ENCODE results near the gene IL17REL. TPM values are rescaled to one million over a fixed set of nuclear protein-coding genes. Genes with fewer than 3 reads are reported as not detected.

Gene IL17REL
- total and polyA plus RNA-seq, 4 donors = 0.02 to 0.51 (median 0.19) TPM; not detected in 1

GRCh38 chr22:50048836-50049235, 36.3 kb upstream of the IL17REL start:
- TF ChIP-seq, protein P1, sequence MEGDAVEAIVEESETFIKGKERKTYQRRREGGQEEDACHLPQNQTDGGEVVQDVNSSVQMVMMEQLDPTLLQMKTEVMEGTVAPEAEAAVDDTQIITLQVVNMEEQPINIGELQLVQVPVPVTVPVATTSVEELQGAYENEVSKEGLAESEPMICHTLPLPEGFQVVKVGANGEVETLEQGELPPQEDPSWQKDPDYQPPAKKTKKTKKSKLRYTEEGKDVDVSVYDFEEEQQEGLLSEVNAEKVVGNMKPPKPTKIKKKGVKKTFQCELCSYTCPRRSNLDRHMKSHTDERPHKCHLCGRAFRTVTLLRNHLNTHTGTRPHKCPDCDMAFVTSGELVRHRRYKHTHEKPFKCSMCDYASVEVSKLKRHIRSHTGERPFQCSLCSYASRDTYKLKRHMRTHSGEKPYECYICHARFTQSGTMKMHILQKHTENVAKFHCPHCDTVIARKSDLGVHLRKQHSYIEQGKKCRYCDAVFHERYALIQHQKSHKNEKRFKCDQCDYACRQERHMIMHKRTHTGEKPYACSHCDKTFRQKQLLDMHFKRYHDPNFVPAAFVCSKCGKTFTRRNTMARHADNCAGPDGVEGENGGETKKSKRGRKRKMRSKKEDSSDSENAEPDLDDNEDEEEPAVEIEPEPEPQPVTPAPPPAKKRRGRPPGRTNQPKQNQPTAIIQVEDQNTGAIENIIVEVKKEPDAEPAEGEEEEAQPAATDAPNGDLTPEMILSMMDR (IDR thresholded peaks at IDR 0.05; ENCODE audit: control extremely low read depth, extremely low read depth) = no peak
- Histone ChIP-seq H3K4me3 (no peak overlapping the region), H3K27ac (ENCODE audit: low read depth in 1 of 2, low read length in 1 of 2) (no peak overlapping the region), H3K9ac (ENCODE audit: insufficient read depth in 1 of 2, low read length in 2 of 2) (no peak overlapping the region), H3K36me3 (ENCODE audit: control insufficient read depth in 4 of 4, insufficient read depth in 4 of 4, low read length in 4 of 4) (no peaks in the 10 kb centered on the region), H3K9me3 (ENCODE audit: control insufficient read depth in 4 of 4, insufficient read depth in 3 of 4, low read length in 3 of 4) (peaks cover 0 to 5% (median 0%) of the 10 kb centered on the region in 4 donors), H3K4me1 (ENCODE audit: control insufficient read depth in 5 of 5, insufficient read depth in 5 of 5, low read length in 5 of 5) (no peaks in the 10 kb centered on the region), H3K27me3 (ENCODE audit: control insufficient read depth in 3 of 3, insufficient read depth in 3 of 3, low read length in 2 of 3) (peaks cover 0 to 8% (median 0%) of the 10 kb centered on the region in 3 donors)
- DNase-seq (no peak), ATAC-seq (ENCODE audit: insufficient read depth, low FRiP score) (no peak)
- 89 to 92% methylated on average over 17 of the region's 17 CpGs for WGBS, 2 donors

- Histone ChIP-seq H3K9ac (ENCODE audit: insufficient read depth in 1 of 2, low read length in 2 of 2) (no peak overlapping the region), H3K9me3 (ENCODE audit: control insufficient read depth in 4 of 4, insufficient read depth in 3 of 4, low read length in 3 of 4) (peaks cover 0 to 1% (median 0%) of the 10 kb centered on the region in 4 donors), H3K27me3 (ENCODE audit: control insufficient read depth in 3 of 3, insufficient read depth in 3 of 3, low read length in 2 of 3) (peaks cover 0 to 8% (median 3%) of the 10 kb centered on the region in 3 donors), H3K4me1 (ENCODE audit: control insufficient read depth in 5 of 5, insufficient read depth in 5 of 5, low read length in 5 of 5) (no peaks in the 10 kb centered on the region), H3K4me3 (no peak overlapping the region), H3K36me3 (ENCODE audit: control insufficient read depth in 4 of 4, insufficient read depth in 4 of 4, low read length in 4 of 4) (no peaks in the 10 kb centered on the region), H3K27ac (ENCODE audit: low read depth in 1 of 2, low read length in 1 of 2) (no peak overlapping the region)
- DNase-seq = no peak
- ATAC-seq (ENCODE audit: insufficient read depth, low FRiP score) = no peak
- 85 to 94% methylated on average over 12 of the region's 12 CpGs for WGBS, 2 donors
- TF ChIP-seq, protein P1 (IDR thresholded peaks at IDR 0.05; ENCODE audit: control extremely low read depth, extremely low read depth) = no peak
Observed at GRCh38 chr22:50048061-50048765, 35.6 kb upstream of the IL17REL start.

- DNase-seq = no peak
- no peak for ATAC-seq (ENCODE audit: insufficient read depth, low FRiP score)
Observed at GRCh38 chr22:50047346-50047745, 34.8 kb upstream of the IL17REL start.

More at GRCh38 chr22:50047346-50047745, 34.8 kb upstream of the IL17REL start:
- Histone ChIP-seq H3K27me3 (ENCODE audit: control insufficient read depth in 3 of 3, insufficient read depth in 3 of 3, low read length in 2 of 3) (peaks cover 7 to 8% (median 8%) of the 10 kb centered on the region in 3 donors), H3K9ac (ENCODE audit: insufficient read depth in 1 of 2, low read length in 2 of 2) (no peak overlapping the region), H3K4me3 (no peak overlapping the region), H3K9me3 (ENCODE audit: control insufficient read depth in 4 of 4, insufficient read depth in 3 of 4, low read length in 3 of 4) (no peaks in the 10 kb centered on the region), H3K27ac (ENCODE audit: low read depth in 1 of 2, low read length in 1 of 2) (no peak overlapping the region), H3K4me1 (ENCODE audit: control insufficient read depth in 5 of 5, insufficient read depth in 5 of 5, low read length in 5 of 5) (no peaks in the 10 kb centered on the region), H3K36me3 (ENCODE audit: control insufficient read depth in 4 of 4, insufficient read depth in 4 of 4, low read length in 4 of 4) (no peaks in the 10 kb centered on the region)
- TF ChIP-seq, protein P1 (IDR thresholded peaks at IDR 0.05; ENCODE audit: control extremely low read depth, extremely low read depth) = no peak
- 91 to 96% methylated on average over 16 of the region's 16 CpGs for WGBS, 2 donors
